SK-N-MC (cell line): Measurements from ENCODE around the gene SLC6A3.
A peak's percentile ranks its signal among the peaks of the same experiment; 100 is the strongest.

Experiments
- DNase-seq: peaks from one replicate; pipeline ENCODE4 v3.0.0-alpha.2; 2011; ENCODE audit warnings: low read depth, low spot score
- H3K27ac ChIP-seq: fragments of 200-600 bp; sonication (generic); 2 replicates; pipeline ENCODE4 v1.5.1; 2016; ENCODE audit warnings: mixed run types
- H3K36me3 ChIP-seq: fragments of 200-600 bp; sonication (generic); 2 replicates; pipeline ENCODE4 v1.6.1; 2017; ENCODE audit warnings: antibody characterized with exemption, low read length, mixed read lengths; ENCODE audit not compliant: insufficient read depth
- H3K4me3 ChIP-seq: fragments of 200-600 bp; sonication (generic); 2 replicates; pipeline ENCODE4 v1.5.1; 2016
- H3K9ac ChIP-seq: fragments of 200-600 bp; sonication (generic); 2 replicates; pipeline ENCODE4 v1.8.0; 2017; ENCODE audit warnings: mixed run types, mixed read lengths; ENCODE audit not compliant: insufficient read length
- H3K9me3 ChIP-seq: fragments of 200-600 bp; sonication (generic); 2 replicates; pipeline ENCODE4 v1.6.1; 2017; ENCODE audit warnings: low read depth, mild to moderate bottlenecking, antibody characterized with exemption, low read length, moderate library complexity, mixed read lengths
- EZH2 ChIP-seq: fragments of 200-600 bp; sonication (generic); IDR thresholded peaks from one replicate; pipeline ENCODE4 v1.6.1; 2017; ENCODE audit warnings: antibody characterized with exemption
- FOXP2 ChIP-seq: optimal IDR thresholded peaks from 2 replicates; pipeline ENCODE3; 2011; ENCODE audit warnings: mild to moderate bottlenecking, moderate library complexity; ENCODE audit not compliant: insufficient read depth; ENCODE audit errors: extremely low read length, control extremely low read depth
- POLR2AphosphoS5 ChIP-seq: IDR thresholded peaks from 2 replicates; pipeline ENCODE4 v1.6.1; 2012; ENCODE audit warnings: mild to moderate bottlenecking, low read depth, low read length, borderline replicate concordance

SLC6A3 gene

DNA sequence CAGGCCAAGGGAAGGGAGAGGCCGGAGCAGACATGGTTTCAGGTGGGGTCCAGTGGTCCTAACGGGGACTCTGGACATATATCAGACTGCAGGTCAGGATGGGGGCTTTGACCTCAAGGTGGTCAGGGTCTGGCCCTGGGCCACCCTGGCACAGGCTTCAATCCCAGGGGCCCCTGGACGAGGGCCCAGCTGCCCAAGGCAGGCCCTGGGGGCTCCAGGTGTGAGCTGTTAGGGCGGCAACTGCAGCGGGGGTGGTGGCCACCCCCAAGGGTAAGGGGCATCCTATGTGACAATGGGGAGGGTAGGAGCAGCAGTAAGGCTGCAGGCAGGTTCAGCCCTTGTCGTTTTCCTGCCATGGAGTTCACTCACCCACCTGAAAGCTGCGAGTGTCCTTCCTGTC, 54.9 kb downstream of the SLC6A3 start:
- TF ChIP-seq EZH2 (no peak), POLR2AphosphoS5 (no peak), FOXP2 (no peak)
- Histone ChIP-seq H3K9me3 (no peaks in the 10 kb centered on the region), H3K27ac (no peak overlapping the region), H3K9ac (no peak overlapping the region), H3K4me3 (no peak overlapping the region), H3K36me3 (no peaks in the 10 kb centered on the region)
- no peak for DNase-seq

DNA sequence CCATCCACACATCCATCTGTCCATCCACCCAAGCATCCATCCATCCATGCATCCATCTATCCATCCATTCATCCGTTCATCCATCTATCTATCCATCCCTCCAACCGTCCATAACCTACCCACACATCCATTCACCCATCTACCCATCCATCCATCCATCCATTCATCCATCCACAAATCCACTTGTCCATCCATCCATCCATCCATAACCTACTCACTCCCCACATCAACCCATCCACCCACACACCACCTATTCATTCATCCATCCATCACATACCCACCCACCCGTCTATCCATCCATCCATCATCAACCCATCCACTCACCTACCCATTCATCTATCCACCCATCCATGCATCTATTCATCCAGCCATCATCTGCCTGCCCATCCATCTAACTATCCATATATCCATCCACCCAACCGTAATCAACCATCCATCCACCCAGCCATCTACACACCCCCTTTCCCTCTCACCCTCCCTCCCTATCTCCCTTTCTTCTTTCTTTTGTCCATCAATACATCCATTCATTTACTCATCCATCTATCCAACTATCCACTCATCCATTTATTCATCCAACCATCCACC, 56.8 kb downstream of the SLC6A3 start:
- DNase-seq, result no peak
- no peak for TF ChIP-seq EZH2
- no peak for TF ChIP-seq FOXP2
- no peak for TF ChIP-seq POLR2AphosphoS5

DNA sequence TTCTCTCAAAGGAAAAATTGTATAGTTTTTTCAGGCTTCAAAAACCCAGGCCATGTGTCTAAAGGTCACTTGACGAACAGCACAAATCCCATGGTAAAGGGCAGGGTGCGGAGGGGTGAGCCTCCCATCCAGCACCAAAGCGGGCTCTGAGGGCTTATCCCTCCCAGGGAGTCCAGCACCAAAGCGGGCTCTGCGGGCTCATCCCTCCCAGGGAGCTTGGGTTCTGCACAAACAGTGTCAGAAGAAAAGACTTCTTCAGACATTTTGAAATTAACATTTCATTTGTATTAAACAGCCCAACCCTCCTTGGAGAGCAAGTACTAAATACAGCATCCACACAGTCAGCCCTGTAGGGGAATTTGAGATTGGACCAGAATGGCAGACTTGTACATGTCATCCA, 57.4 kb downstream of the SLC6A3 start:
- no peaks in the 10 kb centered on the region for H3K36me3 ChIP-seq
- no peak for DNase-seq
- no peak overlapping the region for H3K4me3 ChIP-seq
- no peak overlapping the region for H3K9ac ChIP-seq
- H3K27ac ChIP-seq, result no peak overlapping the region
- TF ChIP-seq EZH2 (no peak), FOXP2 (no peak), POLR2AphosphoS5 (no peak)
- H3K9me3 ChIP-seq, result no peaks in the 10 kb centered on the region

More for the DNA sequence above, 56.8 kb downstream of the SLC6A3 start:
- Histone ChIP-seq H3K9me3 (no peaks in the 10 kb centered on the region), H3K36me3 (no peaks in the 10 kb centered on the region), H3K27ac (no peak overlapping the region), H3K9ac (no peak overlapping the region), H3K4me3 (no peak overlapping the region)

DNA sequence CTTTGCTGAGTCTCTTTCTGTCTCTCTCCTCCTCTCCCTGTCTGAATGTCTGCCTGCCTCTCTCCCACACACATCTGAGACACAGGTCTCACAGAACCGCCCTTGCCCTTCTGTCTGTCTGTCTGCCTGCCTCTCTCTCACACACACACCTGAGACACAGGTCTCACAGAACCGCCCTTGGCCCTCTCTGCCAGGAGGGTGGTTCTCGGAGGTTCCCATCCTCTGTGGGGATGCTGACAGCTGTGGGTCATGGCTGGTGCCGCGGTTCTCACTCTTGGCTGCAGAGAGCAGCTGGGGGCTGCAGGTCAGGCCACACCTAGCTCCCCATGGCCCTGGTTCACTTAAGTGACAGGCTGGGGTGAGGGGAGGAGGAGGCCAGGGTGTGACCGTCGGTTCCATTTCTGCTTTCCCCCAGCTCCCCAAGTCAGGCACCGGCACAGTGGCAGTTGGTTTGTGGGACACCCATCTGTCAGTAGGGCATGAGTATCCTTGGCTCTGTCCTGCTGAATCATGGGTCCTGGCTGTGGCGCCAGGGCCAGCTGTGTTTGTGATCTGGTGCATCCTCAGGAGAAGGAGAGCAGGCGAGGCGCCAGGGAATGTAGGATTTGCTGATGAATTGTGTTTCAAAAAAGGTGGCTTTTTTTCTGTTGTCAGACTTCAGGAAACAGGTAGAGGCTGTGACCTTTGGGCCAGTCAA, 58.0 kb downstream of the SLC6A3 start:
- no peak overlapping the region for H3K4me3 ChIP-seq
- H3K9me3 ChIP-seq, result no peaks in the 10 kb centered on the region
- no peaks in the 10 kb centered on the region for H3K36me3 ChIP-seq
- H3K27ac ChIP-seq, result no peak overlapping the region
- DNase-seq, result no peak
- no peak for TF ChIP-seq POLR2AphosphoS5
- no peak for TF ChIP-seq FOXP2
- TF ChIP-seq EZH2, result no peak
- H3K9ac ChIP-seq, result no peak overlapping the region

DNA sequence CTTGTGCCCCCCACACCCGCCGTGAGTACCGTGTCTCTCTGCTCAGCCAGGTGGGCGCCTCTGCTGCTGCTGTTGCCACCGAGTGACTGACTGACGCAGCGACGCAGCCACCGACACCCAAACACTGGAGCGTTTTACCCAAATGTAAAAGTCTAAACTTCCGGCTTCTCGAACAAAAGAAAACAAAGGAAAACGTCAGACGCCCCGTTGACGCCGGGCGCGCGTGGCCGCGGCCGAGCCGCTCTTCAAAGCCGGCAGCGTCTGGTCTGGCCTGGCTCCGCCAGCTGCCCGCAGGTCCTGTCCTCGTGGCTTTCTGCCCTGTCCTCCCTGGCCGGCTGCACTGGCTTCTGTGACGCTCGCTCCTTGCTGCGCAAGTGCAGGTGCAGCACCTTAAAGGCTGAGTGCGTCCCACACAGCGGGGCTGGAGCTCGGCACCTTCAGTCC, 58.9 kb downstream of the SLC6A3 start:
- Histone ChIP-seq H3K9ac (no peak overlapping the region), H3K36me3 (no peaks in the 10 kb centered on the region), H3K4me3 (peak overlapping the region; percentile 72), H3K27ac (no peak overlapping the region), H3K9me3 (no peaks in the 10 kb centered on the region)
- TF ChIP-seq FOXP2, result no peak
- TF ChIP-seq EZH2, result no peak
- TF ChIP-seq POLR2AphosphoS5, result no peak
- no peak for DNase-seq

DNA sequence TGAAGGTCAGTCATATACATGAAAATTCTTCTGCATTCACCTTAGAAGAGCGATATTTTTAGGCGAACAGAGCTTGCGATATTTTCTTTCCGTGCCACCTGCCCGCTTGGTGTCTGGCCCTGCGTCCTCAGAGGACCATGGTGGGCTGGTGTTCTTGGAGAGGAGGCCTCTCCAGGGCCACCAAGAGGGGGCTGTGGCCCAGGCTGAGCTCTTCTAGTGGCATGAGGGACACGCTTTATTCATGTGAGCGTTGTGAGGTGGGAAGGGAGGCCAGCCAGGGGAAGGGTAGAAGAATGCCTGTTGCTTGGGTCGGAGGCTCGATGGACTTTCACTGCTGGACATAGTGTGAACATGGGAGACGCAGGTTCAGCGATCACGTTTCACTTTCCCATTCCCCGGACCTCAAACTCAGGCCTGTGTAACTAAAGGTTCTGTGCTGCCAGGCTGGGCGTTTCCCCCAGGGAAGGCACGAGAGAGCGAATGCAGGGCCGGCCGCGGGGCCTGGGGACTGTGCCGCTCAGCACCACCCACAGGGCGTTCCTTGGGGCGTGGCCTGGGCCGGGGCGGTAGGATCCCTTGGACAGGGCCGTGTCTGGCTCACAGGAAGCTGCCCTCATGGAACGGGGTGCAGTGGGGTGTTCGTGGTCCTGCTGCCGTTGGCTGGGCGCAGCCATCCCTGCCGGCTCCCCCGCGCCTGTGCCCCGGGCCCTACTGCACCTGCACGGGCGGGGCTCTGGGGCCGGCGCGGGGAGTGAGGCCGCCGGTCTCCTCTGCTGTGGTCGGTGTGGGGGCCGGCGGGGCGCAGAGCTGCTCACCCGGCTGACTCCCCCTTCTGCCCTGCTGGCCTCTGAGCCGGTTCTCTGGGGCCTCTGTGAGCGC, 59.6 kb downstream of the SLC6A3 start:
- DNase-seq, result no peak
- H3K9me3 ChIP-seq, result no peaks in the 10 kb centered on the region
- H3K27ac ChIP-seq, result no peak overlapping the region
- H3K36me3 ChIP-seq, result no peaks in the 10 kb centered on the region
- no peak overlapping the region for H3K9ac ChIP-seq
- peak overlapping the region; percentile 72 for H3K4me3 ChIP-seq
- TF ChIP-seq EZH2 (no peak), POLR2AphosphoS5 (no peak), FOXP2 (no peak)

DNA sequence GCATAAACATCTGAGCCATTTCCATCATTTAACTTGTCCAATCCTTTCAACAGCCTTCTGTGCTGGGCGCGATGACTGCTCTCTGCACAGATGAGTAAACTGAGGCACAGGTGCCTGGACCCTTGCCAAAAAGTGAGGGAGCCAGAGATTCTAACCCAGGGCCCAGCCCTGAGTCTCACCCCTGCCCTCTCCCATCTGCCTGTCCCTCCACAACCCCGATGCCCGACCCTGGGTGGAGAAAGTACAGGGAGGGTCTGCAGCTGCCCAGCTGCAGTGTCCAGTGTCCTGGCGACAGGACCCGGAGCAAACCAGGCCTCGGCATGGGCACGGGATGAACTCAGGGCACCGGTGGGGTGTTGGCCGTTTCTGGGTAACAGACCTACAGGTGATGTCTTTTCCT, 60.7 kb downstream of the SLC6A3 start:
- DNase-seq, result no peak
- H3K4me3 ChIP-seq, result no peak overlapping the region
- no peaks in the 10 kb centered on the region for H3K9me3 ChIP-seq
- no peak overlapping the region for H3K27ac ChIP-seq
- no peak overlapping the region for H3K9ac ChIP-seq
- TF ChIP-seq POLR2AphosphoS5 (no peak), FOXP2 (no peak), EZH2 (no peak)
- no peaks in the 10 kb centered on the region for H3K36me3 ChIP-seq

DNA sequence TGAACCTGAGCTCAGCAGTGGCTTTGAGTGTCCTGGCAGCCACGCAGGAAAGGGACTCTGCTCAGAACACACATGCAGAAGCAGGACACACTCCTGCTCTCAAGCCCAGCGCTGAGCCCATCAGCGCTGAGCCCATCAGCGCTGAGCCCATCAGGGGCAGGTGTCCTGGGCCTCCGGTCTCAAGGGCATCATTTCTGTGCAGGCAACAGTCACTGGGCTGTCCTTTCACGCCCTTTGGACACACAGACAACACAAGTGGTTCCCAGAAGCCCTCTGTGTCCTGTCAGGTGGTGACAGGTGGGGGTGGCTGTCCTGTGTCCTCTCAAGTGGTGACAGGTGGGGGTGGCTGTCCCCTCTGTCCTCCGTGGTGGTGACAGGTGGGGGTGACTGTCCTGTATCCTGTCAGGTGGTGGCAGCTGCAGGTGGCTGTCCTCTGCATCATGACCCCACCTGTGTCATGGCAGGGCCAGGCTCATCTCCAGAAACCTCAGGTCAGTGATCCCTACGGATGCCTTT, 61.3 kb downstream of the SLC6A3 start:
- TF ChIP-seq EZH2, result no peak
- no peak for TF ChIP-seq POLR2AphosphoS5
- no peak for TF ChIP-seq FOXP2
- Histone ChIP-seq H3K4me3 (no peak overlapping the region), H3K9me3 (no peaks in the 10 kb centered on the region), H3K36me3 (no peaks in the 10 kb centered on the region), H3K9ac (no peak overlapping the region), H3K27ac (no peak overlapping the region)
- DNase-seq, result no peak
